OCI-LY1 (cell line): ENCODE measurements around the gene TNC.

Source experiments
- EZH2 ChIP-seq: fragments of 200-600 bp; sonication (generic), shearing (Covaris generic); IDR thresholded peaks from 2 replicates; pipeline ENCODE4 v1.8.0; 2017; ENCODE audit warnings: borderline replicate concordance, mixed run types, mild to moderate bottlenecking, antibody characterized with exemption, low read length, moderate library complexity, mixed read lengths
- TF ChIP-seq, protein P1 (sequence below): fragments of 200-600 bp; sonication (generic), shearing (Covaris generic); IDR thresholded peaks from 2 replicates; pipeline ENCODE4 v1.5.1; 2017; ENCODE audit warnings: mild to moderate bottlenecking, antibody characterized with exemption, low read length, moderate library complexity, mixed read lengths

DNA sequence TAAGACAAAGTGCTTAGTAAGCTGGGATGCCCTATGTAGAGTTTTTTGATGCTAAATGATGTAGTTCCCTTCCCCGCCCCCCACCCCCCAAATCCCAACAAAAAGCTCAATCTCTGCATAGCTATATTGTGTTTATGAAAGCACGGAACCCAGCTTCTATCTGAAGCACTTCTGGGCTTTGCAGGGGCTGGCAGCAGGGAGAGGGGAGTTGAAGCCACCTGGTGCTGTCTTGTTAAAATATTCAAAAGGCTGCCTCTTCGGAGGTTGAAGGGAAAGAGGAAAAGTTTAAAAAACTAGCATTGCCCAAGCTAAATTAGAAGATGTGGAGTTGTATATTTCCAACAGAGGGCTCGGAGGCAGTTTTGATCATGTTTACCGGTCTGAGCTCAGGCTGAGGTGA is 5.0 kb upstream of the TNC start:
- TF ChIP-seq, protein P1, sequence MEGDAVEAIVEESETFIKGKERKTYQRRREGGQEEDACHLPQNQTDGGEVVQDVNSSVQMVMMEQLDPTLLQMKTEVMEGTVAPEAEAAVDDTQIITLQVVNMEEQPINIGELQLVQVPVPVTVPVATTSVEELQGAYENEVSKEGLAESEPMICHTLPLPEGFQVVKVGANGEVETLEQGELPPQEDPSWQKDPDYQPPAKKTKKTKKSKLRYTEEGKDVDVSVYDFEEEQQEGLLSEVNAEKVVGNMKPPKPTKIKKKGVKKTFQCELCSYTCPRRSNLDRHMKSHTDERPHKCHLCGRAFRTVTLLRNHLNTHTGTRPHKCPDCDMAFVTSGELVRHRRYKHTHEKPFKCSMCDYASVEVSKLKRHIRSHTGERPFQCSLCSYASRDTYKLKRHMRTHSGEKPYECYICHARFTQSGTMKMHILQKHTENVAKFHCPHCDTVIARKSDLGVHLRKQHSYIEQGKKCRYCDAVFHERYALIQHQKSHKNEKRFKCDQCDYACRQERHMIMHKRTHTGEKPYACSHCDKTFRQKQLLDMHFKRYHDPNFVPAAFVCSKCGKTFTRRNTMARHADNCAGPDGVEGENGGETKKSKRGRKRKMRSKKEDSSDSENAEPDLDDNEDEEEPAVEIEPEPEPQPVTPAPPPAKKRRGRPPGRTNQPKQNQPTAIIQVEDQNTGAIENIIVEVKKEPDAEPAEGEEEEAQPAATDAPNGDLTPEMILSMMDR, result no peak
- no peak for TF ChIP-seq EZH2
